Measurements from ENCODE around the gene NPHP1. TPM values are rescaled to one million over a fixed set of nuclear protein-coding genes. Genes with fewer than 3 reads are reported as not detected.
"Not testable (repeated sequence)": the region's sequence is repeated elsewhere in the genome, so short reads cannot be mapped to it uniquely, and the experiment has no call there.

Gene NPHP1
- total RNA-seq, 1 donor from 2014 or later = 5.2 TPM

- no peak for DNase-seq (ENCODE audit: extremely low read depth, low read depth, low spot score)
These were observed 6.8 kb downstream of the NPHP1 start for GRCh38 chr2:110198016-110198415.

- no peak for DNase-seq (ENCODE audit: extremely low read depth, low read depth, low spot score)
These were observed 7.4 kb downstream of the NPHP1 start for GRCh38 chr2:110197452-110197851.

- not testable (repeated sequence) for DNase-seq (ENCODE audit: extremely low read depth, low read depth, low spot score)
These were observed 14.6 kb downstream of the NPHP1 start for GRCh38 chr2:110190169-110190568.

GRCh38 chr2:110182449-110182848 is 22.4 kb downstream of the NPHP1 start:
- DNase-seq (ENCODE audit: extremely low read depth, low read depth, low spot score) = no peak

- no peak for DNase-seq (ENCODE audit: extremely low read depth, low read depth, low spot score)
These were observed 24.8 kb downstream of the NPHP1 start for GRCh38 chr2:110180036-110180435.

- no peak for DNase-seq (ENCODE audit: extremely low read depth, low read depth, low spot score)
These were observed 31.3 kb downstream of the NPHP1 start for GRCh38 chr2:110173523-110173922.

GRCh38 chr2:110172506-110172905 is 32.3 kb downstream of the NPHP1 start:
- no peak for DNase-seq (ENCODE audit: extremely low read depth, low read depth, low spot score)

GRCh38 chr2:110170102-110170501 is 34.7 kb downstream of the NPHP1 start:
- no peak for DNase-seq (ENCODE audit: extremely low read depth, low read depth, low spot score)

- DNase-seq (ENCODE audit: extremely low read depth, low read depth, low spot score) = no peak
These were observed 37.4 kb downstream of the NPHP1 start for GRCh38 chr2:110167326-110168000.

- no peak for DNase-seq (ENCODE audit: extremely low read depth, low read depth, low spot score)
These were observed 38.5 kb downstream of the NPHP1 start for GRCh38 chr2:110166266-110166665.

GRCh38 chr2:110157153-110157793 is 47.5 kb downstream of the NPHP1 start:
- DNase-seq (ENCODE audit: extremely low read depth, low read depth, low spot score) = peak; percentile 76

GRCh38 chr2:110154828-110155227 is 50.0 kb downstream of the NPHP1 start:
- DNase-seq (ENCODE audit: extremely low read depth, low read depth, low spot score) = not testable (repeated sequence)

GRCh38 chr2:110154188-110154587 is 50.6 kb downstream of the NPHP1 start:
- not testable (repeated sequence) for DNase-seq (ENCODE audit: extremely low read depth, low read depth, low spot score)

- no peak for DNase-seq (ENCODE audit: extremely low read depth, low read depth, low spot score)
These were observed 51.4 kb downstream of the NPHP1 start for GRCh38 chr2:110153416-110153815.

GRCh38 chr2:110152943-110153342 is 51.9 kb downstream of the NPHP1 start:
- no peak for DNase-seq (ENCODE audit: extremely low read depth, low read depth, low spot score)

- peak; percentile 69 for DNase-seq (ENCODE audit: extremely low read depth, low read depth, low spot score)
These were observed 55.2 kb downstream of the NPHP1 start for GRCh38 chr2:110149330-110150220.

GRCh38 chr2:110146945-110147332 is 57.9 kb downstream of the NPHP1 start:
- no peak for DNase-seq (ENCODE audit: extremely low read depth, low read depth, low spot score)

GRCh38 chr2:110146183-110146944 is 58.4 kb downstream of the NPHP1 start:
- no peak for DNase-seq (ENCODE audit: extremely low read depth, low read depth, low spot score)

- DNase-seq (ENCODE audit: extremely low read depth, low read depth, low spot score) = no peak
These were observed 60.8 kb downstream of the NPHP1 start for GRCh38 chr2:110143982-110144381.

- DNase-seq (ENCODE audit: extremely low read depth, low read depth, low spot score) = no peak
These were observed 64.4 kb downstream of the NPHP1 start for GRCh38 chr2:110140401-110140800.

- DNase-seq (ENCODE audit: extremely low read depth, low read depth, low spot score) = no peak
These were observed 70.8 kb downstream of the NPHP1 start for GRCh38 chr2:110134025-110134424.
